GM13976 (cell line): ENCODE results near the gene CROT.

ENCODE experiments used
- DNase-seq: peaks from one replicate; pipeline ENCODE4 v3.0.0; 2012; ENCODE audit warnings: low spot score
- in situ Hi-C: fragments of 300-500 bp; cut with MboI; formaldehyde crosslinking; loops from one replicate; pipeline ENCODE4 v1.12.0; 2022; ENCODE audit warnings: low sequenced_read_pairs, mixed read lengths, inconsistent platforms; ENCODE audit not compliant: unreplicated experiment
- TF ChIP-seq, protein P1 (sequence below): IDR thresholded peaks from 2 replicates; pipeline ENCODE4 v1.5.1; 2012; ENCODE audit warnings: borderline replicate concordance, mild to moderate bottlenecking; ENCODE audit not compliant: insufficient read depth; ENCODE audit errors: extremely low read depth, missing control alignments, control extremely low read depth

Gene CROT

DNA sequence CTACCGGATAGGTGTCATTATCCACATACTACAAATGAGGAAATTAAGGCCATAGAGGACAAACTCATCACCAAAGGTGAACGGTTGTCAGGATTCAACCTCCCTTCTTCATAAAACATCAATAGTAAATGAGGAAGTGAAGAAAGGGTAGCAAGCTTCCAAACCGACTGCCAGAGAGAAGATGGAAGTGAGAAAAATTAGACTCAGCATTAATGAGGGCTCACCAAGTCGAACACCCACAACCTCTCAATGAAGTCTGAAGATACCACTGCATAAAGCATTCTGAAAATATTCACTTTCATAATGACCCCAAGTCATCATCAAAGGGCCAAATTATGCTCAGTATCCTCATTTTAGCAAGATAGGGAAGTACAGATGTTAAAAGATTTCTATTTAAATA, 100.4 kb downstream of the CROT start:
- peak; percentile 32 for DNase-seq
- TF ChIP-seq, protein P1, sequence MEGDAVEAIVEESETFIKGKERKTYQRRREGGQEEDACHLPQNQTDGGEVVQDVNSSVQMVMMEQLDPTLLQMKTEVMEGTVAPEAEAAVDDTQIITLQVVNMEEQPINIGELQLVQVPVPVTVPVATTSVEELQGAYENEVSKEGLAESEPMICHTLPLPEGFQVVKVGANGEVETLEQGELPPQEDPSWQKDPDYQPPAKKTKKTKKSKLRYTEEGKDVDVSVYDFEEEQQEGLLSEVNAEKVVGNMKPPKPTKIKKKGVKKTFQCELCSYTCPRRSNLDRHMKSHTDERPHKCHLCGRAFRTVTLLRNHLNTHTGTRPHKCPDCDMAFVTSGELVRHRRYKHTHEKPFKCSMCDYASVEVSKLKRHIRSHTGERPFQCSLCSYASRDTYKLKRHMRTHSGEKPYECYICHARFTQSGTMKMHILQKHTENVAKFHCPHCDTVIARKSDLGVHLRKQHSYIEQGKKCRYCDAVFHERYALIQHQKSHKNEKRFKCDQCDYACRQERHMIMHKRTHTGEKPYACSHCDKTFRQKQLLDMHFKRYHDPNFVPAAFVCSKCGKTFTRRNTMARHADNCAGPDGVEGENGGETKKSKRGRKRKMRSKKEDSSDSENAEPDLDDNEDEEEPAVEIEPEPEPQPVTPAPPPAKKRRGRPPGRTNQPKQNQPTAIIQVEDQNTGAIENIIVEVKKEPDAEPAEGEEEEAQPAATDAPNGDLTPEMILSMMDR: no peak
- in situ Hi-C loops: no loop called here

GRCh38 chr7:87447116-87447635, 101.7 kb downstream of the CROT start:
- in situ Hi-C loops: no loop called here
- DNase-seq: no peak
- TF ChIP-seq, protein P1: no peak

- TF ChIP-seq, protein P1: no peak
- in situ Hi-C loops: no loop called here
- no peak for DNase-seq
These were observed 102.9 kb downstream of the CROT start for GRCh38 chr7:87448388-87448787.
